ENCODE data around the gene CDIP1.

Gene CDIP1

GRCh38 chr16:4505356-4506147, 33.0 kb downstream of the CDIP1 start:
- H3K4me3 ChIP-seq (ENCODE audit: low read length), result no peak overlapping the region
- no peak for TF ChIP-seq CTCF (IDR thresholded peaks at IDR 0.05; ENCODE audit: insufficient read depth, low read depth, low read length, missing control alignments)
- DNase-seq (ENCODE audit: low read depth), result peak; percentile 57

- no peak for TF ChIP-seq CTCF (IDR thresholded peaks at IDR 0.05; ENCODE audit: insufficient read depth, low read depth, low read length, missing control alignments)
- no peak overlapping the region for H3K4me3 ChIP-seq (ENCODE audit: low read length)
- DNase-seq (ENCODE audit: low read depth), result no peak
These were observed 37.5 kb downstream of the CDIP1 start for GRCh38 chr16:4501071-4501478.

- no peak overlapping the region for H3K4me3 ChIP-seq (ENCODE audit: low read length)
- TF ChIP-seq CTCF (IDR thresholded peaks at IDR 0.05; ENCODE audit: insufficient read depth, low read depth, low read length, missing control alignments), result no peak
- DNase-seq (ENCODE audit: low read depth), result peak; percentile 88
These were observed 38.3 kb downstream of the CDIP1 start for GRCh38 chr16:4500272-4500671.

GRCh38 chr16:4499196-4499555, 39.4 kb downstream of the CDIP1 start:
- H3K4me3 ChIP-seq (ENCODE audit: low read length), result no peak overlapping the region
- no peak for TF ChIP-seq CTCF (IDR thresholded peaks at IDR 0.05; ENCODE audit: insufficient read depth, low read depth, low read length, missing control alignments)
- no peak for DNase-seq (ENCODE audit: low read depth)

GRCh38 chr16:4498546-4499195, 39.9 kb downstream of the CDIP1 start:
- peak; percentile 75 for DNase-seq (ENCODE audit: low read depth)
- H3K4me3 ChIP-seq (ENCODE audit: low read length), result no peak overlapping the region
- no peak for TF ChIP-seq CTCF (IDR thresholded peaks at IDR 0.05; ENCODE audit: insufficient read depth, low read depth, low read length, missing control alignments)

- peak; percentile 83 for DNase-seq (ENCODE audit: low read depth)
- no peak overlapping the region for H3K4me3 ChIP-seq (ENCODE audit: low read length)
- no peak for TF ChIP-seq CTCF (IDR thresholded peaks at IDR 0.05; ENCODE audit: insufficient read depth, low read depth, low read length, missing control alignments)
These were observed 42.3 kb downstream of the CDIP1 start for GRCh38 chr16:4496305-4496704.

All from epithelial cell of esophagus (primary cell).